Heart left ventricle (tissue), 16 donors: ENCODE results near the gene DLGAP4. TPM values are rescaled to one million over a fixed set of nuclear protein-coding genes. Genes with fewer than 3 reads are reported as not detected.

Source experiments
- ATAC-seq, 4 donors: fragments of 200-7000 bp; cut with Tn5 transposase; one replicate each; pipeline ENCODE4 v1.9.1; 2020 to 2022; ENCODE audit warnings: moderate library complexity in 4 of 4, mild to moderate bottlenecking in 3 of 4, moderate number of reproducible peaks in 1 of 4
- DNase-seq, 5 donors: peaks; one replicate each; pipeline ENCODE4 v3.0.0-alpha.2; 2020
- H3K27ac ChIP-seq, 12 donors: fragments of 200-600 bp; sonication (generic) in 4 of 12; one replicate each; pipeline versions ENCODE4 v1.5.0 to v1.8.0; 2016 to 2022; ENCODE audit warnings: mild to moderate bottlenecking in 2 of 12
- H3K27me3 ChIP-seq, 9 donors: fragments of 200-600 bp; sonication (generic) in 2 of 9; one replicate each; pipeline versions ENCODE4 v1.5.1 to v1.8.0; 2016 to 2022; ENCODE audit warnings: mild to moderate bottlenecking in 3 of 9
- H3K36me3 ChIP-seq, 9 donors: fragments of 200-600 bp; sonication (generic) in 2 of 9; one replicate each; pipeline versions ENCODE4 v1.5.0 to v1.8.0; 2018 to 2022; ENCODE audit warnings: mild to moderate bottlenecking in 2 of 9
- H3K4me1 ChIP-seq, 12 donors: fragments of 200-600 bp; sonication (generic) in 4 of 12; one replicate each; pipeline versions ENCODE4 v1.5.0 to v1.8.0; 2016 to 2022; ENCODE audit warnings: mild to moderate bottlenecking in 3 of 12
- H3K4me3 ChIP-seq, 12 donors: fragments of 200-600 bp; sonication (generic) in 4 of 12; one replicate each; pipeline versions ENCODE4 v1.5.0 to v1.8.0; 2017 to 2022; ENCODE audit warnings: mild to moderate bottlenecking in 9 of 12, moderate library complexity in 4 of 12
- H3K9me3 ChIP-seq, 12 donors: fragments of 200-600 bp; sonication (generic) in 4 of 12; one replicate each; pipeline versions ENCODE4 v1.5.0 to v1.8.0; 2016 to 2022; ENCODE audit warnings: mild to moderate bottlenecking in 1 of 12
- CTCF ChIP-seq, 12 donors: fragments of 200-600 bp; sonication (generic) in 4 of 12; IDR thresholded peaks; one replicate each; pipeline versions ENCODE4 v1.5.0 to v1.8.0; 2018 to 2022; ENCODE audit warnings: antibody characterized with exemption in 12 of 12, mild to moderate bottlenecking in 5 of 12
- POLR2A ChIP-seq, 2 donors: fragments of 450-650 bp; IDR thresholded peaks; one replicate each; pipeline ENCODE4 v1.6.1; 2017; ENCODE audit warnings: antibody characterized with exemption in 2 of 2, mild to moderate bottlenecking in 2 of 2, moderate library complexity in 2 of 2
- WGBS, 4 donors: extraction: QIAGEN DNeasy Blood & Tissue Kit in 2 of 4; methylation state at CpG; one replicate each; pipeline versions ENCODE4 v1.1.5 to v1.1.7; 2013 to 2018; 5-methylcytosine and 5-hydroxymethylcytosine counted together
- intact Hi-C, 10 donors: fragments of 100-400 bp; cut with DNase I; formaldehyde crosslinking; loops; one replicate each; pipeline versions ENCODE4 v1.11.1 to v1.14.2; 2022
- polyA plus RNA-seq, 2 donors: library from polyadenylated mRNA; stranded (reverse); fragments of 200-250 nt; gene quantifications; one replicate each; pipeline ENCODE4 v1.2.3, GENCODE V29; 2013
- total RNA-seq, 9 donors: library from RNA; depleted of rRNA in 2 of 9; stranded (reverse); fragments of >200 nt in 2 of 9; fragmentation: NEBNext Ultra II Directional in 3 of 9; extraction: Animal tissue kit (Norgen Biotek cat#: 25700) in 3 of 9; gene quantifications; one replicate each; pipeline versions ENCODE4 v1.1.0 to v1.2.4, GENCODE V29; 2016 to 2023
- donor health status: ischemic (EF 13 %, LVEDD 7.1; RV severe dilation, severe dysfunction).
- donor health status: healthy with polysubstance abuse.
- donor health status: DM: no; HTN: yes; CAD: no.
- donor health status: DM: no; HTN: no; CAD: no.
- donor health status: ischemic (EF 25% LVEDD 6.9; RV normal size, moderate dysfunction).
- donor health status: ischemic (EF 25% LVEDD 5.7; RV mildly dilated, moderate dysfunction).
- donor health status: healthy.
- donor health status: DM: yes; HTN: yes; CAD: no.
- donor health status: ischemic (EF 35%, LVEDD 5.7; RV mildly dilated, moderate dysfunction).
- donor health status: nonischemic (EF 11% LVEDD 7.7; RV severe dilation, severe dysfunction).
- donor health status: DM: yes; HTN: yes; CAD: no.
- donor health status: PGD.
- donor health status: ischemic (EF 29% LVEDD 5.4; RV normal size, mild dysfunction).
- donor health status: nonischemic (EF 23%, LVEDD 6.1; RV moderate dilation, normal function).

DLGAP4 gene
- total and polyA plus RNA-seq, 11 donors, result 25.6 to 76.7 (median 55.1) TPM

GRCh38 chr20:36267605-36268381 is 38.3 kb upstream of the DLGAP4 start:
- H3K4me1 ChIP-seq, result no peaks in the 10 kb centered on the region
- no peak for TF ChIP-seq POLR2A (IDR thresholded peaks at IDR 0.05)
- ATAC-seq (no peak), DNase-seq (no peak)
- intact Hi-C loops, result no loop called here
- H3K36me3 ChIP-seq, result no peaks in the 10 kb centered on the region
- no peak overlapping the region for H3K4me3 ChIP-seq
- no peak overlapping the region for H3K27ac ChIP-seq
- H3K9me3 ChIP-seq, result no peaks in the 10 kb centered on the region
- WGBS, 4 donors, result 78 to 85% (median 81%) methylated on average over 19 to 24 of the region's 24 CpGs
- peaks cover 0 to under 1% (median 0%) of the 10 kb centered on the region in 9 donors for H3K27me3 ChIP-seq

- TF ChIP-seq POLR2A (IDR thresholded peaks at IDR 0.05), result no peak
- no peak for TF ChIP-seq CTCF (IDR thresholded peaks at IDR 0.05)
- DNase-seq (no peak), ATAC-seq (no peak)
- Histone ChIP-seq H3K4me1 (no peaks in the 10 kb centered on the region), H3K9me3 (no peaks in the 10 kb centered on the region), H3K27me3 (peaks cover 0 to 10% (median 0%) of the 10 kb centered on the region in 9 donors), H3K4me3 (no peak overlapping the region), H3K36me3 (no peaks in the 10 kb centered on the region), H3K27ac (no peak overlapping the region)
- intact Hi-C loops, result no loop called here
- 59 to 67% (median 65%) methylated on average over 10 of the region's 10 CpGs for WGBS, 4 donors
These were observed 37.4 kb upstream of the DLGAP4 start for GRCh38 chr20:36268440-36269342.

GRCh38 chr20:36269507-36269906 is 36.6 kb upstream of the DLGAP4 start:
- Histone ChIP-seq H3K27me3 (peaks cover 0 to 18% (median 5%) of the 10 kb centered on the region in 9 donors), H3K9me3 (no peaks in the 10 kb centered on the region), H3K4me3 (no peak overlapping the region), H3K27ac (no peak overlapping the region), H3K4me1 (no peaks in the 10 kb centered on the region), H3K36me3 (no peaks in the 10 kb centered on the region)
- ATAC-seq (no peak), DNase-seq (no peak)
- TF ChIP-seq CTCF (IDR thresholded peaks at IDR 0.05), result no peak
- no peak for TF ChIP-seq POLR2A (IDR thresholded peaks at IDR 0.05)
- WGBS, 4 donors, result 78 to 87% (median 82%) methylated on average over 2 of the region's 2 CpGs
- intact Hi-C loops, result no loop called here

GRCh38 chr20:36270744-36271638 is 35.1 kb upstream of the DLGAP4 start:
- ATAC-seq (no peak), DNase-seq (no peak)
- Histone ChIP-seq H3K27me3 (peaks cover 0 to 31% (median 8%) of the 10 kb centered on the region in 9 donors), H3K27ac (no peak overlapping the region), H3K9me3 (no peaks in the 10 kb centered on the region), H3K36me3 (no peaks in the 10 kb centered on the region), H3K4me3 (no peak overlapping the region), H3K4me1 (no peaks in the 10 kb centered on the region)
- intact Hi-C loops, result no loop called here
- WGBS, 4 donors, result 72 to 79% (median 78%) methylated on average over 15 to 20 of the region's 20 CpGs
- no peak for TF ChIP-seq POLR2A (IDR thresholded peaks at IDR 0.05)
- no peak for TF ChIP-seq CTCF (IDR thresholded peaks at IDR 0.05)
